Fibroblast of skin of left quadriceps (primary cell): ENCODE results near the gene LCN9.

ENCODE experiments used
- DNase-seq, 2 experiments: peaks; one replicate each; pipeline ENCODE4 v3.0.0-alpha.2; 2013; ENCODE audit warnings: low read depth in 2 of 2

Gene LCN9

DNA sequence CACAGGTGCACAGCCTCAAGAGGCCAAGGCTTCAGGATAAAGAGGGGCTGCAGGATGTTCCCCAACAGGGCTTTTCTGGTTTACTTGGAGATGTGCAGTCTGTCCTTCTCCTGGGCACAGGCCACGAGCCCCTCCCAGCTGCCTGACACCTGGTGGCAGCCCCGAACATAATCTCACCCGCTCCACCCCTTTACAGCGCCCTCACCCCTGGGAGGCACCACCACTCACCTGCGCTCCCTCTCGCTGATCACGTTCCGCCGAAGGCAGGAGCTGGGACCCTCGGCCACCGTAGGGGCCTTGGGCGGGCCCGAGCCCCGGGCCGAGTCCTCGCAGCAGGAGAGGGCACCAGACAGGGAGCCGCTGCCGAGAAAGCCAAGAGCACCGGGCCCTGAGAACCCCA lies 35.7 kb downstream of the LCN9 start:
- DNase-seq = no peak

DNA sequence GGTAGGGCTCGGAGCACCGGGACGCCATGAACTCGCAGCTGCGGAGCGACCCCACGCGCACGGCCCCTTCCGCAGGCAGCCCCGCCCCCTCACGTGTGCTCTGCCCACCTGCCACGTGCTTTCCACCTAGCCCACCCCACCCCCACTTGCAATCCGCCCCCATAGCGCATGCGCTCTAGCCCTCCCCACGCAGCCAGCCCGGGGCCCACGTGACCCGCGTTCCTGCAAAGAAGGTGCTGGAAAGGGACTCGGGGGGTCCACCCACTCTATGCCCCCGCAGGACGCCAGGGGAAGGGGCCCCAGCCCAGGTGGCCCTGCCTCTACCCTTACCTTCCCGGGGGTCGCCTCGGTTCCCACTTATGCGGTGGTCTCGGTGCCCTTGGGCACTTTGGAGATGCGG lies 36.3 kb downstream of the LCN9 start, which contains the start of gene SOHLH1:
Gene SOHLH1, minus strand, starts transcription at position 42 of the 400 bp plus-strand sequence. Its CDS starts 14 bp downstream, at position 28.
- DNase-seq = no peak

DNA sequence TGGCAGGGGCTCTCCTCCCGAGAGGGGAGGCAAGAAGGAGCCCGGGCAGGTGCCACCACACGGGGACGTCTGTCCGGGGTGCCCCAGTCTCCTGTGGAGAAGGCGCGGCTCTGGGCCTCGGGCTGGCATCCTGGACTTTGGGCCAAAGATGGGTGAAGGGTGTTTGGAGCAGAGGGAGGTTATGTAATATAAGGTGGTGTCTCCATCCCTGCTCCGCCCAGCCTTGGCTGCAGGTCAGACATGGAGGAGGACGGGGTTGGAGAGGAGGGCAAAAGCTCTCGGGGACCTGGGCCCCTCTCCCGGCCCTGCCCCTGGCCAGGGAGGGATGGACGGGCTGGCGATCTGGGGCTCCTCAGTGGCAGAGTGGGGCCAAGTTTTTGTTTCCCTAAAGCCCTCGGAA lies 37.4 kb downstream of the LCN9 start:
- DNase-seq = no peak

DNA sequence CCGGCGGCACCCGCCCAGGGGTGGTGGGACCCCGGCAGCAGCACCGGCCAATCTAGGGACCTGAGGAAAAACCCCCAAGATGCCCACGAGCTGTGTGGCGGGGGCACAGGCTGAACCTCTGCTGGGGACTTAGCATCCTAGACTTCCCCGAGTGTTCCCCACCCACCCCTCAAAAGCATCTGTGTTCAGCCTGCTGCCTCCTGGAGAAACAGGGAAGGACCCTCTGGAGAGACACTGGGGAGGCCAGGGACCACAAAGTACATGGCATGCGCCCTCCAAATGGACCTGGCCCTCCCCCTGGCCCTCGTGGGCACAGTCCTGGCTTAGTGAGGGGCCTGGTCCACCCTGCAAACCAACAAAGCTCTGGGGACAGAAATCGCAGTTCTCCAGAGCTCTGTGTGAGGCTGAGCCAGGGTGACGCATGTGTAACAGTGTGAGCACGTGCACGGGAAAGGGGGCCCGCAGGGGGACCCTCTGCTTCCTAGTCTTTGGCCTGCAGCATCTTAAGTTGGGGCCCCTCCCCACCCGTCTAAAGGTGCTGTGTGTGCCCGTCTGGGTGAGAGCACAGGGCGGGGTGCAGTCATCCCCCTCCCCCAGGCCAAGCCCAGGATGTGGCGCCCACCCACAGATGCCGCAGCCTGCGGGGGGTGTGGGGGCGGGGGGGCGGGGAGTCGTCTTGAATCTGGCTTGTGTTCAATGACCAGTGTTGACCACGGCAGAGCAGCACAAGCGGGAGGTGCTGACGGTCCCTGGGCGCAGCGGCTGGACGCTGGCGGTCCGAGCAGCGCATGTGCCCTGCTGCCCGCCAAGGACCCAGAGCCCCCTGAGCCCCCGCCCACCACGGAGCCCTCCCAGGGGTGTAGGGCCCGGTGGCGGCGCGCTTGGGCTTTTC lies 38.2 kb downstream of the LCN9 start:
- no peak for DNase-seq

DNA sequence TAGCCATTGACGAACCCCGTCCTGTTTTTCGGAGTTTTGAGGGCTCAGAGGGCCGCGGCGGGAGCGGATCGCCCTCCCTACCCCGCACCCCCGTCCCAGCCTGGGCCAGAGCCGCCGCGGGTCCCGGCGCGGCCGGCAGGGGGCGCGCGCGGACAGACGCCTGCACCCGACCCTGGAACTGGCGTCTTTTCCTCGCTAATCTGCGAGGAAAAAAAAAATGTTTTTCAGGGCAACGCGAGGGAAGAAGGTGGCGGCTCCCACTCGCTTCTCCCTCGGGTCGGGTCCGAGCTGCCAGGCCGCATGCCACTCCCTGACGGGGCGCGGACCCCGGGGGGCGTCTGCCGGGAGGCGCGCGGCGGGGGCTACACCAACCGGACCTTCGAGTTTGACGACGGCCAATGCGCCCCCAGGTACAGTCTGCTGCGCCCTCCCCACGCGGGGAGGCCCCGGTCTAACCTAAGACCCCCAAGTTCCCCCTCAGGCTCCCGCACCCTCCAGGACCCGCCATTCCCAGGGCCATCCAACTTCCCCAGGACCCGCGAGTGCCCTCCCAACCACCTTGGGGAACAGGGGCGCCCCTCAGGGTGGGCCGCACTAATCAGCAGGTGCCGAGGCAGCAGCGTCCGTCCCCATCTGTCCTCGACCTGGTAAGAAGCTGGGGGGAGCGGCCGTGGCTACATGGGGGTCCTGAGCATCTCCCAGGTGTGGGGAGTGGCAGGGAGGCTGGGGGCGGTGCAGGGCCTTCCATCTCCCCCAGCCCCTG lies 39.0 kb downstream of the LCN9 start, which contains the start of gene KCNT1:
Gene KCNT1, plus strand, starts transcription at position 227 of the 763 bp plus-strand sequence. Its CDS starts 74 bp downstream, at position 301.
- peak in 1 of 2 experiments; percentile 5 for DNase-seq

DNA sequence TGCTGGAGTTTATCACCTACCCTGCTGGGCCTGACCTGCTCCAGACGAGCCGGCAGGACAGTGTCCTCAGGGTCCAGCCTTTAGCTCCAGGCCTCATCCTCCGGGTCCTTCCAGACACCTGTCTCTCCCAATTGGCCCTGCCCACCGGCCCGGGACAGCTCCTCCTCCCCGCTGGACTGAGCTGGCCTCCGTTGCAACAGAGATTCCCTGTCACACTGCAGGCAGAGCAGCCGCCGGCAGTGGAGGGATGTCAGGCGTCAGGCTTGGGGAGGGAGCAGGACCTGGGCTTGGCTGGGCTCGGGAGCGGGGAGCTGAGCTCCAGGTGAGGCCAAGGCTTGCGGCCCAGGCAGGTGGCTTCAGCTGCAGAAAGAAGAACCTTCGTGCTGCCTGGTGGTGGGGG lies 40.6 kb downstream of the LCN9 start:
- no peak for DNase-seq

DNA sequence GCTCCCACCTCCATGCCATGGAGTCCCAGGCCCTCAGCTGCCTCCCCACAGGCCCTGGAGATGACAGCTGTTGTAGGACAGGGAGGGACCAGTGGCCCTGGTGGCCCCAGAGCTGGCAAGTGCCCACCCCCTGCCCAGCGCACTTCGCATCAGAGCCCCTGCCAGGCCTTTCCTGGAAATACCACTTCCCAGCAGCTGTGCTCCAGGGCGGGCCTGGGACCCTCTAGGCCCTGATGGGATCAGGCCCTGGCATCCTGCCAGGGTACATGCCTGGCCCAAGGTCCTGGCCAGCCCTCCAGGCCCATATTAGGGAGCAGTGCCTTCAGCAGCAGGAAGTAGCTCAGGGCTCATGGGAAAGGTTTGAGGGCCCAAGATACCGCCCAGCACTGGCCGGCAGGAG lies 41.4 kb downstream of the LCN9 start:
- DNase-seq = no peak

DNA sequence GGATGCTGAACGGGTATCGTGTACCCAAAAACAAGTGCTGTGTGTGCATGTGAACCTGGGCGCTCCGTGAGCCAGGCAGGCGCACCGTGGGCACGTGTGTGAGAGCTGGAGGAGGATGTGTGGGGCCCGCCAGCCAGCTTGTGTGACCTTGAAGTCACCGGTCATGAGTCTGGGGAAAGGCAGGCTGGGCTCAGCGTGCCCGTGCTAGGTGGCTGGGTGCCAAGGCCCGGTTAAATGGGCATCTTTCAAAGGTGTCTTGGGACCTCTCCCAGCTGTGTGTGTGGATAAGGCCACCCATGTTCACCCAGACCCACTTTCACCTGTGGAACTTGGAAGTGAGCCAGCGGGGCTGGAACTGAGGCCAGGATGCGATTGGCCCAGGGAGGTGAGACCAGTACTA lies 42.3 kb downstream of the LCN9 start:
- no peak for DNase-seq

DNA sequence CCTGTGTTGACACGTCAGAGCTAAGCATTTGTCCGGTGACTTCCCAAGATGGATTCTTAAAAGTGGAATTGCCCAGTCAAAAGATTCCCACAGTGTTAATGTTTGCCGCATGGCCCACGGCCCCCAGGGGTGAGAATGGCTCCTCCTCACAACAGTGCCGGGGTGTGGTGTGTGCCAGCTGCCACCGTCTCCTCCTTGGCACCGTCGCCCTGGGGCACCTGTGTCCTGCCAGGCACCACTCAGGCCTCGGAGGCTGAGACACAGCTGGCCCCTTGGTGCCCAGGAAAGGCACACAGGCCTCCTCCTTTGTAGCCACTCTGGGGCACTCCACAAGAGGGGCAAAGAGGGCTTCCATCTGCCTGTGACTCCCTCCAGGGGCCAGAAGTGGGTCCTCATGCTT lies 43.2 kb downstream of the LCN9 start:
- no peak for DNase-seq

DNA sequence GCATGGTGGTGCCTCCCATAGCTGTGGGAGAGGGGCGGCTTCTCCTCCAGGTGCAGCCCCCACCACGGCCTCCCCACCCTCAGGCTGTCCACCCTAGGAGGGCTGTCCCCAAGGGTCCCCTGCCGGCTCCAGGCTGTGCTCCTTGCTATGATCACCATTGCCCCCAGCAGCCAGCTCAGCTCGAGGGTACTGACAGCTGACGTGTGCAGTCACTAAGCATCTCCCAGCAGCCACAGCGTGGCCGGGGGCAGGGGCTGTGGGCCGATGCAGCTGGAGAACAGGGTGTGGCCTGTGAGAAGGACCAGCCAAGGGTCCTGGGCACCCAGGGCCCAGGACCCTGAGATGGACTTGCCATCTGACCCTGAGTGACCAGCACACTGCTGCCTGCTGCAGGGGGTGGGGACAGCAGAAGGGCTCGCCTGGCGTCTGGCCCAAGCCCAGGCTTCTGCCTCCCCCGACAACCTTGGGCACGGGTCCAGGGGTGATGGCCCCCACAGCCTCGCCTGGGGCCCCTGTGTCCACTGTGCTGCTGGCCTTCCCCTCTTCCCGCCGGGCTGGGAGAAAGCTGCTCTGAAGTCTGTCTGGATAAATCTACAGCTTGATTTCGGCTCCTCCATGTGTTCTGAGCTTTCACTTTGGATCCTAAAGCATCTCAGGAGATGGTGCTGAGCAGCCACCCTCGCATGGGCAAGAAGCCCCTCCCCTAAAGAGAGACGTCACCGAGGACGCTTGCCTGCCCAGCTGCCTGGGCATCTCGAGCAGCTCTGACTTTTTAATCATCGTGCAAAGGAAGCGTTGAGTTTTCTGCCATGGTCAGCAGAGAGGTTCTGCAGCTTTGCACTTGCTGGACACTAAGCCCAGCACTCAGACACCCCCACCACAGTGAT lies 44.4 kb downstream of the LCN9 start:
- DNase-seq = no peak

DNA sequence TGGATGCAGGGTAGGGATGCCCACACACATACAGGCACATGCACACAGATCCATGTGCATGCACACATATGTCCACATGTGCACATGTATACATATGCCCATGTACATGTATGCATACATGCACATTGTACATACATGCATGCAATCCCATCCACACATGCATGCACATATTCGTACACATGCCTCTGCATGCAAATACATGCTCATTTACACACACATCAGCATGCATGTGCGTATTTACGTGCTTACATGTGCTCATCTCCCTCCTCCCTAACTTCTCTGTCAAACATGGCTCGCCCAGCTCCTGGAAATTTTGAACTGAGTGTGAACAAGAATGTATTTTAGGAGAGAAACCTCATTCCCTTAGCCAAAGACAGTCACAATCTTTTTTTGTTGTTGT lies 45.1 kb downstream of the LCN9 start:
- no peak for DNase-seq

DNA sequence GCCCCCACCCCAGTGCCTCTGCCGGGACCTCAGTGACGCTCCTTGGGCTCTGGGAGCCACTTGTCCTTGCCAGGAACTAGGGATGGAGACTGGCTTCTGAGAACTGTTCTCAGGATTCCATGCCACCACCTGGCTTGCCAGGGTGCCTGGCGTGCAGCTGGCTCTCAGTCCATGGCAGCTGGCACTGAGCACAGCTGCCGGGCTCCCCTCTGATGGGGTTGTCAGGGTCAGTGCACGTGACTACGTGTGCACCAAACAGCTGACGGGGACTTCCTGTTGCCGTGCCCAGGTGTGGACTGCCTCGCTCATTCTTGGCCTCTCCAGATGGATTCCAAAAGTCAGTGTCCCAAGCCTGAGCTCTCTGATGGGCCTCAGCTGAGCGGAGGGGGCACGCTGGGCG lies 48.3 kb downstream of the LCN9 start:
- DNase-seq = no peak

DNA sequence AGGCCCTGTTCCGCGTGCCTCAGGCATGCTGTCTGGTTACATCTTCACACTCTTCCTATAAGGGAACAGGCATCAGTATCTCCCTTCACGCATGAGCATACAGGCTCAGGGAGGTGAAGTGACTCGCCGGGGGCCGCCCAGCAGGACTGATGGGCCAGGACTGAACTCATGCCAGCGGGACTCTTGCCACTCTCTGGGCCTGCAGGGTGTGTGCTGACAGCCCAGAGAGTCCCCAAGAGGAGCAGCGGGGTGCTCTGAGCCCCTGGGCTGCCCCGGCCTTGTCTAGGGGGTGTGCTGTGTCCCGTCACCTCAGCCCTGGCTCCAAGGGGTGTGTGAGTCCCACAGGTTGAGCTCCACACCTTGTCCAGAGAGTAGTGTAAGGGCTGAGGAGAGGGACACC lies 48.8 kb downstream of the LCN9 start:
- no peak for DNase-seq

DNA sequence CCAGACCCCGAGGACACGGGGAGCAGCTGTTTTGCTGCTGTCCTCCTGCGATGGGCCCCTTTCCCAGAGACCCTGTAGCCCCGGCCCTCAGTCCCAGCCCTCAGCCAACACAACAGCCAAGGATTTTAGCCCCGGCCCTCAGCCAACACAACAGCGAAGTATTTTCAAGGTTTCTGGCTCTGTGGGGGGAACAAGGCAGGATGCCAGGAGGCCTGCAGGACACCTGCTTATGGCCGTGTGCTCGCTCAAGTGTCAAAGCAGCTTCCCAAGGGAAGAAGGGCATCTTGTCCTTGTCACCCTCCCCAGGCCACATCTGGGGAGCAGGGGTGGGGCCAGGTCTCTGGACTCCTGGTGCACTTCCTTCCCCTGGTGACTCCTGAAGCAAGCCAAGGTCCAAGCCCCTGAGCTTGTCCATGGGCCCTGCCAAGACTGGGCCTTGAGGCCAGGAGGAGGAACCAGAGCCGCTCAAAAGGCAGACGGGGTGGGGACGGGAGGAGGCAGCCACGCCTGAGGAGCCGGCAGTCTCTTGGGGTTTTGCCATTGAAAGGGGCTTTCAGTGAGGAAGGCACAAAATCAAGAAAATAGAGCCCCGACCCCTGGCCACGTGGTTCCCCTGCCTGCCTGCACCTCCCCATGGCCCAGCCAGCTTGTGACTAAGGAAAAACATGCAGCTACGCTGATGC lies 49.6 kb downstream of the LCN9 start:
- no peak for DNase-seq

DNA sequence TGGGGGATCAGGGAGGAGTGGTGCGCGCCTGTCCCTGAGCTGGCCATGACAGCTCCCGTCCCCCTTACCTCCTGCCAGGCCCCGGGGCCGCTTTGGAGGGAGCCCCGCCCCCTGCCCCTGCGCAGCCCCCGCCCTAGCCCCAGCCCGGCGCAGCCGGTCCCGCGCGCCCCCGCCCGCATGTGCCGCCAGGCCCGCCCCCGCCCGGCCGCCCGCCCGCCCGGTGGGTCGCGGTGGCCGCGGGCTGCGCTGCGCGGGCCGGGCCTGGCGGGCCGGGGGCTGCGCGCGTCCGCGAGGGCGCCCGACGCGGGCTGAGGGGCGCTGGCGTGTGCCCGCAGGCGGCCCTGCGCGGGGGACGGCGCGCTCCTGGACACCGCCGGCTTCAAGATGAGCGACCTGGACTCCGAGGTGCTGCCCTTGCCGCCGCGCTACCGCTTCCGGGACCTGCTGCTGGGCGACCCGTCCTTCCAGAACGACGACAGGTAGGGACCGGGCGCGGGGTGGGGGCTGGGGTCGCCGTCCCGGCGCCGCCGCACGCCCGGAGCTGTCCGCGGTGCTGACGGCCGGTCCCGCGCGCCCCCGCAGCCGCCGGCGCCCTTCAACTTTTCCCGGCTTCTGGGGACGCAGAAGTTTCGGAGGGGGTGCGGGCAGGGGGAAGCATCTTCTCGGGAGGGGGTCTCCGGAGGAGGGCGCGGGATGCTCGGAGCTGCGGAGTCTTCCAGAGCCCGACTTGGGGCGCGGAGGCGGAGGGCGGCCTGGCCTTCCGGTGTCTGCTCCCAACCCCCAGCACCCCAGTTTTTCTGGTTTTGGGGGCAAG lies 51.3 kb downstream of the LCN9 start:
- no peak for DNase-seq

DNA sequence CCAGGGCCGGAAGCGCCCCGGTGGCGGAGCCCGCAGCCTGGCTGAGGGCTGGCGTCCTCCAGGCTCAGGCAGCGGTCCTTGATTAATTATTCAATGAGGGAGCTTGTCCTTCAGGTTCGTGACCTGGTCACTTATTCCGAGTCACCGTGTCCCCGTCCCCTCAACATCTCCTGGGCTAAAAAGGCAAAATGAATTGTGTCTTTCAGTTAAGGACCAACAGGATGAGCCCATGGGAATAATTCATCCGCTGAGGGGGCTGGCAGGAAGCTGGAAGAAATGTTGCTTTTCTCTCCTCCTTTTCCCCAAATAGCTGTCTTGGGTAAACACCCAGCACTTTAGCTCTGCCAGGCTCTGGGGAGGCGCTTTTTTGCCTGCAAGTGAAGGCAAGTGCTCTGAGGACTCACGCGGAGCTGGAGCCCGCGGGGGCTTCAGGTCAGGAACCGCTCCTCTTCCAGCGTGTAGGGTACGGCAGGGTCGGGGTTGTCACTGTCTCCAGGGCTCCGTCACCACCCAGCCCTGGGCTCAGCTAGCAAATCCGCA lies 52.0 kb downstream of the LCN9 start:
- no peak for DNase-seq

DNA sequence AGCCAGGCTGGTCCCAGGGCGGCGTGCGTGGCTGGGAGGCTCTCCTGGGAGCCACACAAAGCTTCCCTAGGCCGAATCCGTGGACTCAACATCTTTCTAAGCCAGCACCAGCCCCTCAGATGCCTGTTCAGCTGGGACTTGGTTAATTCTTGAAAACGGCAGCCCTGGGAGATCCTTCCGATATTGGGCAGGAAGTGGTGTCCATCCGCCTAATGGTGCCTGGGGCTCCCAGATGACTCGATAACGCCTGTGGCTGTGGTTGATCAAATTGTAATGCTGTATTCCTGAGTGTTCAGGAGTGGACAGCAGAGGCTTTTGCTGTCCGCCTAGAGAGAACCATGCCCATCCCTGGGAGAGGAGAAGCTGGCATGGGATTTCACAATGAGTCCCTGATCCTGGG lies 52.9 kb downstream of the LCN9 start:
- no peak for DNase-seq
